ENCODE results near the gene MYO5A.
"Not testable (repeated sequence)": the region's sequence is repeated elsewhere in the genome, so short reads cannot be mapped to it uniquely, and the experiment has no call there.

The MYO5A gene

GRCh38 chr15:52290800-52291199 lies 237.9 kb downstream of the MYO5A start:
- H3K4me1 ChIP-seq (ENCODE audit: control insufficient read depth, insufficient read depth, low read length), result peaks cover 5% of the 10 kb centered on the region

GRCh38 chr15:52290329-52290728 lies 238.4 kb downstream of the MYO5A start:
- no peak overlapping the region for H3K9ac ChIP-seq (ENCODE audit: low read length in 2 of 2)
- H3K27me3 ChIP-seq (ENCODE audit: control insufficient read depth in 1 of 2, insufficient read depth in 2 of 2, low read length in 2 of 2), result peaks cover 17 to 19% of the 10 kb centered on the region in 2 donors
- H3K9me3 ChIP-seq (ENCODE audit: control insufficient read depth in 2 of 2, low read length in 2 of 2), result no peaks in the 10 kb centered on the region
- H3K27ac ChIP-seq (ENCODE audit: low read length), result no peak overlapping the region
- H3K36me3 ChIP-seq (ENCODE audit: control insufficient read depth in 2 of 2, insufficient read depth in 2 of 2, low read length in 2 of 2), result no peaks in the 10 kb centered on the region
- H3K4me1 ChIP-seq (ENCODE audit: control insufficient read depth, insufficient read depth, low read length), result peaks cover 5% of the 10 kb centered on the region
- H3K4me3 ChIP-seq (ENCODE audit: low read length in 2 of 2), result no peak overlapping the region

More at GRCh38 chr15:52290800-52291199, 237.9 kb downstream of the MYO5A start:
- Histone ChIP-seq H3K4me3 (ENCODE audit: low read length in 2 of 2) (no peak overlapping the region), H3K27me3 (ENCODE audit: control insufficient read depth in 1 of 2, insufficient read depth in 2 of 2, low read length in 2 of 2) (peaks cover 21 to 22% of the 10 kb centered on the region in 2 donors), H3K27ac (ENCODE audit: low read length) (no peak overlapping the region), H3K36me3 (ENCODE audit: control insufficient read depth in 2 of 2, insufficient read depth in 2 of 2, low read length in 2 of 2) (no peaks in the 10 kb centered on the region), H3K9ac (ENCODE audit: low read length in 2 of 2) (no peak overlapping the region), H3K9me3 (ENCODE audit: control insufficient read depth in 2 of 2, low read length in 2 of 2) (no peaks in the 10 kb centered on the region)

- Histone ChIP-seq H3K4me3 (ENCODE audit: low read length in 2 of 2) (no peak overlapping the region), H3K27me3 (ENCODE audit: control insufficient read depth in 1 of 2, insufficient read depth in 2 of 2, low read length in 2 of 2) (peaks cover 10 to 15% of the 10 kb centered on the region in 2 donors), H3K4me1 (ENCODE audit: control insufficient read depth, insufficient read depth, low read length) (no peaks in the 10 kb centered on the region), H3K36me3 (ENCODE audit: control insufficient read depth in 2 of 2, insufficient read depth in 2 of 2, low read length in 2 of 2) (no peaks in the 10 kb centered on the region), H3K9me3 (ENCODE audit: control insufficient read depth in 2 of 2, low read length in 2 of 2) (no peaks in the 10 kb centered on the region), H3K27ac (ENCODE audit: low read length) (no peak overlapping the region), H3K9ac (ENCODE audit: low read length in 2 of 2) (no peak overlapping the region)
Observed at GRCh38 chr15:52289629-52290081, 239.0 kb downstream of the MYO5A start.

- H3K27ac ChIP-seq (ENCODE audit: low read length), result no peak overlapping the region
- no peaks in the 10 kb centered on the region for H3K9me3 ChIP-seq (ENCODE audit: control insufficient read depth in 2 of 2, low read length in 2 of 2)
- no peak overlapping the region for H3K4me3 ChIP-seq (ENCODE audit: low read length in 2 of 2)
- no peaks in the 10 kb centered on the region for H3K36me3 ChIP-seq (ENCODE audit: control insufficient read depth in 2 of 2, insufficient read depth in 2 of 2, low read length in 2 of 2)
- H3K9ac ChIP-seq (ENCODE audit: low read length in 2 of 2), result no peak overlapping the region
- no peaks in the 10 kb centered on the region for H3K4me1 ChIP-seq (ENCODE audit: control insufficient read depth, insufficient read depth, low read length)
- peaks cover 7 to 12% of the 10 kb centered on the region in 2 donors for H3K27me3 ChIP-seq (ENCODE audit: control insufficient read depth in 1 of 2, insufficient read depth in 2 of 2, low read length in 2 of 2)
Observed at GRCh38 chr15:52288986-52289385, 239.7 kb downstream of the MYO5A start.

GRCh38 chr15:52288051-52288942 lies 240.4 kb downstream of the MYO5A start:
- H3K27me3 ChIP-seq (ENCODE audit: control insufficient read depth in 1 of 2, insufficient read depth in 2 of 2, low read length in 2 of 2), result peaks cover 7% of the 10 kb centered on the region in 2 donors
- H3K4me3 ChIP-seq (ENCODE audit: low read length in 2 of 2), result no peak overlapping the region
- H3K9me3 ChIP-seq (ENCODE audit: control insufficient read depth in 2 of 2, low read length in 2 of 2), result no peaks in the 10 kb centered on the region
- H3K4me1 ChIP-seq (ENCODE audit: control insufficient read depth, insufficient read depth, low read length), result no peaks in the 10 kb centered on the region
- H3K9ac ChIP-seq (ENCODE audit: low read length in 2 of 2), result no peak overlapping the region
- H3K27ac ChIP-seq (ENCODE audit: low read length), result no peak overlapping the region
- no peaks in the 10 kb centered on the region for H3K36me3 ChIP-seq (ENCODE audit: control insufficient read depth in 2 of 2, insufficient read depth in 2 of 2, low read length in 2 of 2)

- Histone ChIP-seq H3K9ac (ENCODE audit: low read length in 2 of 2) (no peak overlapping the region), H3K4me3 (ENCODE audit: low read length in 2 of 2) (no peak overlapping the region), H3K9me3 (ENCODE audit: control insufficient read depth in 2 of 2, low read length in 2 of 2) (no peaks in the 10 kb centered on the region), H3K27me3 (ENCODE audit: control insufficient read depth in 1 of 2, insufficient read depth in 2 of 2, low read length in 2 of 2) (peaks cover 0 to 2% of the 10 kb centered on the region in 2 donors), H3K4me1 (ENCODE audit: control insufficient read depth, insufficient read depth, low read length) (no peaks in the 10 kb centered on the region), H3K27ac (ENCODE audit: low read length) (no peak overlapping the region), H3K36me3 (ENCODE audit: control insufficient read depth in 2 of 2, insufficient read depth in 2 of 2, low read length in 2 of 2) (no peaks in the 10 kb centered on the region)
Observed at GRCh38 chr15:52287114-52287513, 241.6 kb downstream of the MYO5A start.

GRCh38 chr15:52285941-52286340 lies 242.7 kb downstream of the MYO5A start:
- H3K4me1 ChIP-seq (ENCODE audit: control insufficient read depth, insufficient read depth, low read length); H3K36me3 ChIP-seq (ENCODE audit: control insufficient read depth in 2 of 2, insufficient read depth in 2 of 2, low read length in 2 of 2); H3K27ac ChIP-seq (ENCODE audit: low read length); H3K27me3 ChIP-seq (ENCODE audit: control insufficient read depth in 1 of 2, insufficient read depth in 2 of 2, low read length in 2 of 2); H3K9ac ChIP-seq (ENCODE audit: low read length in 2 of 2); H3K9me3 ChIP-seq (ENCODE audit: control insufficient read depth in 2 of 2, low read length in 2 of 2); H3K4me3 ChIP-seq (ENCODE audit: low read length in 2 of 2): not testable (repeated sequence)

GRCh38 chr15:52284164-52284563 lies 244.5 kb downstream of the MYO5A start:
- H3K4me3 ChIP-seq (ENCODE audit: low read length in 2 of 2), result no peak overlapping the region
- H3K27ac ChIP-seq (ENCODE audit: low read length), result no peak overlapping the region
- H3K36me3 ChIP-seq (ENCODE audit: control insufficient read depth in 2 of 2, insufficient read depth in 2 of 2, low read length in 2 of 2), result no peaks in the 10 kb centered on the region
- no peaks in the 10 kb centered on the region for H3K27me3 ChIP-seq (ENCODE audit: control insufficient read depth in 1 of 2, insufficient read depth in 2 of 2, low read length in 2 of 2)
- H3K4me1 ChIP-seq (ENCODE audit: control insufficient read depth, insufficient read depth, low read length), result no peaks in the 10 kb centered on the region
- H3K9ac ChIP-seq (ENCODE audit: low read length in 2 of 2), result no peak overlapping the region
- no peaks in the 10 kb centered on the region for H3K9me3 ChIP-seq (ENCODE audit: control insufficient read depth in 2 of 2, low read length in 2 of 2)

GRCh38 chr15:52283281-52283680 lies 245.4 kb downstream of the MYO5A start:
- Histone ChIP-seq H3K9me3 (ENCODE audit: control insufficient read depth in 2 of 2, low read length in 2 of 2) (no peaks in the 10 kb centered on the region), H3K4me1 (ENCODE audit: control insufficient read depth, insufficient read depth, low read length) (no peaks in the 10 kb centered on the region), H3K27ac (ENCODE audit: low read length) (no peak overlapping the region), H3K27me3 (ENCODE audit: control insufficient read depth in 1 of 2, insufficient read depth in 2 of 2, low read length in 2 of 2) (no peaks in the 10 kb centered on the region), H3K36me3 (ENCODE audit: control insufficient read depth in 2 of 2, insufficient read depth in 2 of 2, low read length in 2 of 2) (no peaks in the 10 kb centered on the region), H3K4me3 (ENCODE audit: low read length in 2 of 2) (no peak overlapping the region), H3K9ac (ENCODE audit: low read length in 2 of 2) (no peak overlapping the region)

GRCh38 chr15:52282418-52282817 lies 246.3 kb downstream of the MYO5A start:
- Histone ChIP-seq H3K9ac (ENCODE audit: low read length in 2 of 2) (no peak overlapping the region), H3K27ac (ENCODE audit: low read length) (no peak overlapping the region), H3K36me3 (ENCODE audit: control insufficient read depth in 2 of 2, insufficient read depth in 2 of 2, low read length in 2 of 2) (no peaks in the 10 kb centered on the region), H3K4me3 (ENCODE audit: low read length in 2 of 2) (no peak overlapping the region), H3K9me3 (ENCODE audit: control insufficient read depth in 2 of 2, low read length in 2 of 2) (no peaks in the 10 kb centered on the region), H3K27me3 (ENCODE audit: control insufficient read depth in 1 of 2, insufficient read depth in 2 of 2, low read length in 2 of 2) (no peaks in the 10 kb centered on the region), H3K4me1 (ENCODE audit: control insufficient read depth, insufficient read depth, low read length) (no peaks in the 10 kb centered on the region)
